ENCODE data around the gene GRB7. TPM values are rescaled to one million over a fixed set of nuclear protein-coding genes. Genes with fewer than 3 reads are reported as not detected.
A peak's percentile ranks its signal among the peaks of the same experiment; 100 is the strongest.

The GRB7 gene
- polyA plus RNA-seq, 1 donor (not counting 4 experiments of a cell fraction or from before 2014, with no cell fraction given) = 4.2 TPM

GRCh38 chr17:39757931-39758873 is 20.5 kb downstream of the GRB7 start:
- no peaks in the 10 kb centered on the region for H3K9me1 ChIP-seq (ENCODE audit: control insufficient read depth, extremely low read depth, insufficient read depth, low read length)
- peaks cover 73% of the 10 kb centered on the region for H3K27me3 ChIP-seq (ENCODE audit: control insufficient read depth, extremely low read depth, insufficient read depth, low read length)
- DNase-seq (ENCODE audit: low read depth, low spot score) = no peak
- H4K20me1 ChIP-seq (ENCODE audit: control insufficient read depth, extremely low read depth, insufficient read depth, low read length) = no peaks in the 10 kb centered on the region
- no peak for FAIRE-seq
- H3K9ac ChIP-seq (ENCODE audit: control insufficient read depth, extremely low read depth, insufficient read depth, low read length) = no peak overlapping the region
- no peaks in the 10 kb centered on the region for H3K9me3 ChIP-seq (ENCODE audit: control insufficient read depth, low read depth, low read length)
- no peak overlapping the region for H3K27ac ChIP-seq (ENCODE audit: control insufficient read depth, insufficient read depth, low read length)
- H3K4me2 ChIP-seq (ENCODE audit: control insufficient read depth, extremely low read depth, insufficient read depth, low read depth, low read length) = no peak overlapping the region
- H3K4me3 ChIP-seq (ENCODE audit: control insufficient read depth in 2 of 3, extremely low read depth in 1 of 3, insufficient read depth in 2 of 3, low read depth in 1 of 3, low read length in 3 of 3) = no peak overlapping the region
- no peaks in the 10 kb centered on the region for H3K36me3 ChIP-seq (ENCODE audit: control insufficient read depth in 2 of 2, extremely low read depth in 1 of 2, insufficient read depth in 2 of 2, low read length in 2 of 2)
- no peaks in the 10 kb centered on the region for H3K79me2 ChIP-seq (ENCODE audit: control insufficient read depth, insufficient read depth, low read length)
- dilution Hi-C loops (cut with MboI; ENCODE audit: extremely low pct_ligation_motif_present, low sequenced_read_pairs) = no loop called here
- no peak overlapping the region for H2AFZ ChIP-seq (ENCODE audit: control insufficient read depth, low read length)
- no peak for TF ChIP-seq CTCF (optimal IDR thresholded peaks at IDR 0.05 in 1 of 3, IDR thresholded peaks at IDR 0.05 in 1 of 3, conservative IDR thresholded peaks at IDR 0.05 in 1 of 3; ENCODE audit: extremely low read depth in 1 of 3, insufficient read depth in 2 of 3, low read length in 3 of 3)
- peak; percentile 44 for TF ChIP-seq EZH2 (IDR thresholded peaks at IDR 0.05; ENCODE audit: low read length)
- peaks cover 5% of the 10 kb centered on the region for H3K4me1 ChIP-seq (ENCODE audit: control insufficient read depth, extremely low read depth, insufficient read depth, low read length)

- no peaks in the 10 kb centered on the region for H3K79me2 ChIP-seq (ENCODE audit: control insufficient read depth, insufficient read depth, low read length)
- no peak overlapping the region for H2AFZ ChIP-seq (ENCODE audit: control insufficient read depth, low read length)
- no peaks in the 10 kb centered on the region for H3K9me1 ChIP-seq (ENCODE audit: control insufficient read depth, extremely low read depth, insufficient read depth, low read length)
- H3K9me3 ChIP-seq (ENCODE audit: control insufficient read depth, low read depth, low read length) = no peaks in the 10 kb centered on the region
- no peak overlapping the region for H3K4me3 ChIP-seq (ENCODE audit: control insufficient read depth in 2 of 3, extremely low read depth in 1 of 3, insufficient read depth in 2 of 3, low read depth in 1 of 3, low read length in 3 of 3)
- TF ChIP-seq EZH2 (IDR thresholded peaks at IDR 0.05; ENCODE audit: low read length) (no peak), CTCF (optimal IDR thresholded peaks at IDR 0.05 in 1 of 3, IDR thresholded peaks at IDR 0.05 in 1 of 3, conservative IDR thresholded peaks at IDR 0.05 in 1 of 3; ENCODE audit: extremely low read depth in 1 of 3, insufficient read depth in 2 of 3, low read length in 3 of 3) (no peak)
- dilution Hi-C loops (cut with MboI; ENCODE audit: extremely low pct_ligation_motif_present, low sequenced_read_pairs) = no loop called here
- H4K20me1 ChIP-seq (ENCODE audit: control insufficient read depth, extremely low read depth, insufficient read depth, low read length) = no peaks in the 10 kb centered on the region
- peaks cover 6% of the 10 kb centered on the region for H3K4me1 ChIP-seq (ENCODE audit: control insufficient read depth, extremely low read depth, insufficient read depth, low read length)
- peaks cover 74% of the 10 kb centered on the region for H3K27me3 ChIP-seq (ENCODE audit: control insufficient read depth, extremely low read depth, insufficient read depth, low read length)
- H3K4me2 ChIP-seq (ENCODE audit: control insufficient read depth, extremely low read depth, insufficient read depth, low read depth, low read length) = no peak overlapping the region
- H3K27ac ChIP-seq (ENCODE audit: control insufficient read depth, insufficient read depth, low read length) = no peak overlapping the region
- DNase-seq (ENCODE audit: low read depth, low spot score) = no peak
- no peaks in the 10 kb centered on the region for H3K36me3 ChIP-seq (ENCODE audit: control insufficient read depth in 2 of 2, extremely low read depth in 1 of 2, insufficient read depth in 2 of 2, low read length in 2 of 2)
- no peak overlapping the region for H3K9ac ChIP-seq (ENCODE audit: control insufficient read depth, extremely low read depth, insufficient read depth, low read length)
- no peak for FAIRE-seq
Measured at GRCh38 chr17:39759204-39759603, 21.5 kb downstream of the GRB7 start.
